ENCODE data around the gene TMEM150C. TPM values are rescaled to one million over a fixed set of nuclear protein-coding genes. Genes with fewer than 3 reads are reported as not detected.
"Not testable (repeated sequence)": the region's sequence is repeated elsewhere in the genome, so short reads cannot be mapped to it uniquely, and the experiment has no call there.

The TMEM150C gene
- total RNA-seq, 2 experiments from 2014 or later = not detected

DNA sequence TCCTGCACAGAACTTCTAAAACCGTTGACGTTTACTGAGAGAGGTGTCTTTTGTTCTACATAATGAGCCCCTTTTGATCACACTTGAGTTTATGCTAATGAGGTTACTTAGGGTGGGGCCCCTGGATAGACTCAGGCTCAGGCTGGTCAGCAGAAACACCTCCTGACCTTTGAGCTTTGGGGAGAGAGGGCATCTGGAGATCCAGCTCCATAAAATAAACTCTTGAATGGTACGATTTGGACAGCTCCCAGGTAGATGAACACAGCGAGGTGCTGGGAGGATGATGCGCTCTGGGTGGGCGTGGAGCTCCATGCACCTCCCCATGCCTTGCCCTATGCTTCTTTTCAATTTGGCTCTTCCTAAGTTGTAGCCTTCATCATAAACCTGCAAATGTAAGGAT, 79.4 kb downstream of the TMEM150C start:
- no peak for DNase-seq
- Mint-ChIP-seq H3K27me3 (no peaks in the 10 kb centered on the region), H3K27ac (no peak overlapping the region), H3K36me3 (peaks cover 3% of the 10 kb centered on the region), H3K4me1 (no peaks in the 10 kb centered on the region), H3K9me3 (no peaks in the 10 kb centered on the region), H3K4me3 (no peak overlapping the region)

DNA sequence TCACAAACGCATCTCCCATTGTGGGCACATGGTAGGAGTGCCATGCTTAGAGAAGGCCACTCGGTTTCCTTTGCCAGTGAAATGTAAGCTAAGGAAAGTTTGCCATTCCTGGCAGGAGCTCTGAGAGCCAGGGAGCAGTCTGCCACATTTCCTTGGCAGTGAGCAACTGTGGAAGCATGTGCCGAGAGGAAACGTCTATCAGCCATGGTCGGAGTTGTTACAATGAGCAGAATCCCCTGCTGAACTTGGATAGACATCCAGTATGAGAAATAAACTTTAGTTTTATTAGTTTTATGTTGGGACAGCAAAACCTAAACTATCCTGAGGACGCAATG, 80.3 kb downstream of the TMEM150C start:
- Mint-ChIP-seq H3K4me3 (no peak overlapping the region), H3K27me3 (no peaks in the 10 kb centered on the region), H3K27ac (no peak overlapping the region), H3K9me3 (no peaks in the 10 kb centered on the region), H3K4me1 (no peaks in the 10 kb centered on the region), H3K36me3 (peaks cover 3% of the 10 kb centered on the region)
- no peak for DNase-seq

DNA sequence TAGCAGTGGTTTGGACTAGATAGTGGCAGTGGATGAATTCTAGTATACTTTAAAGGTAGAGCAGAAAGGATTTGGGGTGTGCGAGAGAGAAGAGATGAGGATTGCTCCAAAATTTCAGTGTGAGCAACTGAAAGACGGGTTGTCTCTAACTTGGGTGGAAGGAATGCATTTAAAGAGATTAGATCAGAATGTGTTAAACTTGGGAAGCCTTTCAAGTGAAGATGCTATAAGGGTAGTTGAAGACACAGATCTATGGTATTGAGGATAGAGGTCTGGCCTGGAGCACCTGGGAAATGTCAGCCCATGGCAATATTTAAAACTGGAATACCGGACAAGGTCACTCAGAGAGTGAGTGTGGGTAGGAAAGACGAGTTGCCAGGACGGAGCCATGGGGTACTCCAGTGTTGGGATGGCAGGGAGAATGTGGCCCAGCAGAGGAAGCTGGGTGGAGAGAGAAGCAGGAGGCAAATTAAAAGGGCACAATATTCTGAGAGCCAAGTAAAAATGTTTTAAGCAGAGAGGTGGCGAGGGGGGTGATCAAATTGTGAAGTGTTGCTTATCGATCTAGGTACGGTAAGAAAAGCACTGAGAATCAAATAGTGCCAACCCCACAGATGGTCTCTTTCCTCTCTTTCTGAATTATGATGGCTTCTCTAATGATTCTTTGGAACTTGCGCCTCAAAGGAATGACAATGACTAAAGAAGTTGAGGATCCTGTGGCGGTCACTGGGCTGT, 80.8 kb downstream of the TMEM150C start:
- H3K4me3 Mint-ChIP-seq = no peak overlapping the region
- no peaks in the 10 kb centered on the region for H3K27me3 Mint-ChIP-seq
- peaks cover 3% of the 10 kb centered on the region for H3K36me3 Mint-ChIP-seq
- no peaks in the 10 kb centered on the region for H3K4me1 Mint-ChIP-seq
- no peak overlapping the region for H3K27ac Mint-ChIP-seq
- H3K9me3 Mint-ChIP-seq = no peaks in the 10 kb centered on the region
- no peak for DNase-seq

DNA sequence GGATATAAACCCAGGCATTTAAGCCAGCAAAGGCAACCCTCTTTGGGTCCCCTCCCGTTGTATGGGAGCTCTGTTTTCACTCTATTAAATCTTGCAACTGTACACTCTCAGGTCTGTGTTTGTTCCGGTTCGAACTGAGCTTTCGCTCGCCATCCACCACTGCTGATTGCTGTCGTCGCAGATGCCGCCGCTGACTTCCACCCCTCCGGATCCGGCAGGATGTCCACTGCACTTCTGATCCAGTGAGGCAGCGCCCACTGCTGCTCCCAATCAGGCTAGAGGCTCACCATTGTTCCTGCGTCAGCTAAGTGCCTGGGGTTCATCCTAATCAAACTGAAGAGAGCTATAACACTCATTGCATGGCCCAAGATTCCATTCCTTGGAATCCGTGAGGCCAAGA, 82.2 kb downstream of the TMEM150C start:
- Mint-ChIP-seq H3K36me3 (peaks cover 3% of the 10 kb centered on the region), H3K9me3 (no peaks in the 10 kb centered on the region), H3K4me1 (no peaks in the 10 kb centered on the region), H3K4me3 (no peak overlapping the region), H3K27ac (no peak overlapping the region), H3K27me3 (no peaks in the 10 kb centered on the region)
- no peak for DNase-seq

DNA sequence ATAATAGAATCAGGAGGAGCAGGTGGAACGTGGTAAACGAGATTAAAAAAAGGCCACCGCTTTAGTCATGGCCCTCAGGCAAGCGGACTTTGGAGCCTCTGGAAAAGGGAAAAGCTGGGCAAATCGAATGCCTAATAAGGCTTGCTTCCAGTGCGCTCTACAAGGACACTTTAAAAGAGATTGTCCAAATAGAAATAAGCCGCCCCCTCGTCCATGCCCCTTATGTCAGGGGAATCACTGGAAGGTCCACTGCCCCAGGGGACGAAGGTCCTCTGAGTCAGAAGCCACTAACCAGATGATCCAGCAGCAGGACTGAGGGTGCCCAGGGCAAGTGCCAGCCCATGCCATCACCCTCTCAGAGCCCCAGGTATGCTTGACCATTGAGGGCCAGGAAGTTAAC, 84.3 kb downstream of the TMEM150C start:
- DNase-seq, H3K4me1 Mint-ChIP-seq, H3K27ac Mint-ChIP-seq, H3K36me3 Mint-ChIP-seq, H3K4me3 Mint-ChIP-seq, H3K9me3 Mint-ChIP-seq, H3K27me3 Mint-ChIP-seq: not testable (repeated sequence)

DNA sequence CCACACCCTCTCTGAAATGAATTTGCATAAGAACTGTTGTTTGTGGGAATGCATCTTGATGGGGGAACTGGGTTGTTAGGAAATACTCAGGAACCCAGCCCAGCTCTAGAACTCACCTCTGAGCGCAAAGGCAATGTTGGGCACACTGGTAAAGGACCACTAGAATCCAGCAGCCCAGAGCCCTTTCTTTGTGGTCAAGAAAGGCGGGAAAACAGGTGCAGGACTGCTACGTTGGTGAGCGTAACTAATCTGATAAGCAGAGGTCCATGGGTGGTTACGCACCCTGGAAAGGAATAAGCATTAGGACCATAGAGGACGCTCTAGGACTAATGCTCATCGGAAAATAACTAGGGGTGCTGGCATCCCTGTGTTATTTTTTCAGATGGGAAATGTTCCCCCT, 85.9 kb downstream of the TMEM150C start:
- not testable (repeated sequence) for H3K36me3 Mint-ChIP-seq, DNase-seq, H3K27me3 Mint-ChIP-seq

GRCh38 chr4:82473621-82474164, 88.1 kb downstream of the TMEM150C start:
- Mint-ChIP-seq H3K9me3 (no peaks in the 10 kb centered on the region), H3K36me3 (peaks cover 9% of the 10 kb centered on the region), H3K4me1 (no peaks in the 10 kb centered on the region), H3K27me3 (no peaks in the 10 kb centered on the region), H3K27ac (no peak overlapping the region), H3K4me3 (no peak overlapping the region)
- DNase-seq = no peak

More for the DNA sequence above, 85.9 kb downstream of the TMEM150C start:
- H3K4me3 Mint-ChIP-seq, H3K4me1 Mint-ChIP-seq, H3K9me3 Mint-ChIP-seq, H3K27ac Mint-ChIP-seq: not testable (repeated sequence)

DNA sequence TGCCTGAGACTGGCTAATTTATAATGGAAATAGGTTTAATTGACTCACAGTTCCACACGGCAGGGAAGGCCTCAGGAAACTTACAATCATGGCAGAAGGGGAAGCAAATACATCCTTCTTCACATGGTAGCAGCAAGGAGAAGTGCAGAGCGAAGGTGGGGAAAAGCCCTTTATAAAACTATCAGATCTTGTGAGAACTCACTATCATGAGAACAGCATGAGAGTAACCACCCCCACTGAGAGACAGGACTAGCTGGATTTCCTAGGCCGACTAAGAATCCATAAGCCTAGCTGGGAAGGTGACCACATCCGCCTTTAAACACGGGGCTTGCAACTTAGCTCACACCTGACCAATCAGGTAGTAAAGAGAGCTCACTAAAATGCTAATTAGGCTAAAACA, 88.7 kb downstream of the TMEM150C start:
- not testable (repeated sequence) for H3K4me1 Mint-ChIP-seq, H3K27ac Mint-ChIP-seq, H3K4me3 Mint-ChIP-seq, DNase-seq, H3K27me3 Mint-ChIP-seq, H3K9me3 Mint-ChIP-seq
- H3K36me3 Mint-ChIP-seq = peaks cover 12% of the 10 kb centered on the region

DNA sequence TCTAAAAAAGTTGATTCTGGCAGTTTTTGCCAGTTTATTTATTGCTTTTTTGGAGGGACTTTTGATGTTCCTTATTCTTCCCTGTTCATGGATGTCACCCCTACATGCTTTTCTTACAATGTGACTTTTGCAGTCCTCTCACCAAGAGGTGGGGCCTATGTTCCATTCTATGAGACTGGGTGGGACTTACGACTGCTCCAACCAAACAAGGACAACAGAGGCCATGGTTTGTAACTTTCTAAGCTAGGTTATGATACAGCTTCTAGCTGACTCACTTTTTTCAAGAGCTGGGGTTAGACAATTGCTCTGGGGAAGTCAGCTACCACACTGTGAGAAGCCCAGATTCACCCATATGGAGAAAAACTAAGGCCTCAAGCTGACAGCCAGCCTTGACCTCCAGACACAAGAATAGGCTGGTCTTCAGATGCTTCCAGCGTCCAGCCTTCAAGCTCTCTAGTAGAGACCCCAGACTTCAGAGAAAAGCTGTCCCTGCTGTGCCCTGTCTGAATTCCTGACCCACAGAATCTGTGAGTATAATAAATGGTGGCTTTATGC, 91.9 kb downstream of the TMEM150C start:
- Mint-ChIP-seq H3K4me3 (no peak overlapping the region), H3K9me3 (no peaks in the 10 kb centered on the region), H3K27me3 (no peaks in the 10 kb centered on the region), H3K4me1 (no peaks in the 10 kb centered on the region), H3K36me3 (peaks cover 26% of the 10 kb centered on the region), H3K27ac (no peak overlapping the region)
- no peak for DNase-seq

- no peak overlapping the region for H3K27ac Mint-ChIP-seq
These were observed 94.3 kb downstream of the TMEM150C start for GRCh38 chr4:82467471-82467870.

GRCh38 chr4:82463221-82463620, 98.6 kb downstream of the TMEM150C start:
- Mint-ChIP-seq H3K4me3 (no peak overlapping the region), H3K9me3 (no peaks in the 10 kb centered on the region), H3K4me1 (peaks cover 5% of the 10 kb centered on the region), H3K27me3 (no peaks in the 10 kb centered on the region), H3K27ac (no peak overlapping the region), H3K36me3 (peaks cover 28% of the 10 kb centered on the region)
- DNase-seq = no peak

More at GRCh38 chr4:82467471-82467870, 94.3 kb downstream of the TMEM150C start:
- Mint-ChIP-seq H3K36me3 (peaks cover 30% of the 10 kb centered on the region), H3K9me3 (no peaks in the 10 kb centered on the region), H3K27me3 (no peaks in the 10 kb centered on the region), H3K4me1 (no peaks in the 10 kb centered on the region), H3K4me3 (no peak overlapping the region)
- no peak for DNase-seq

DNA sequence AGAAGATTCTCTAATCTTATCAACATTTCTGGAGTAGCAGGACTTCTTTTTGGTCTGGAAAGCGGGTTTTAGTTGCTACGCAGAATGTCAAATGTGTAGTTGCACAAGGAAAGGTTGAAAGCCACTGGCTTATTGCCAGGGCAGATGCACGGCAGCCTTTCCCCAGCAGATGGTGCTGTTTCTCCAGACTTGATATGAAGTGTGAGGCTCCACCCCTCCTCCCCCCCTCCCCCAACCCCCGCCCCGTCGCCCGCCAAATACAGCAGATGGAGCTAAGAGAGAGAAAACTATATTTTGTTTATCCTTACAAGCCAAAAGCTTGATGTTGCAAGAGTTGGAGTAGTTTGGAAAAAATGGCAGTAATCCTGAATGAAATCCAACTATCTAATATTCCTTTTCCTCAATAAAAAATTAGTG, 99.4 kb downstream of the TMEM150C start:
- H3K9me3 Mint-ChIP-seq = no peaks in the 10 kb centered on the region
- H3K4me3 Mint-ChIP-seq = no peak overlapping the region
- no peaks in the 10 kb centered on the region for H3K27me3 Mint-ChIP-seq
- peak; percentile 73 for DNase-seq
- no peak overlapping the region for H3K27ac Mint-ChIP-seq
- peaks cover 29% of the 10 kb centered on the region for H3K36me3 Mint-ChIP-seq
- peaks cover 5% of the 10 kb centered on the region for H3K4me1 Mint-ChIP-seq

DNA sequence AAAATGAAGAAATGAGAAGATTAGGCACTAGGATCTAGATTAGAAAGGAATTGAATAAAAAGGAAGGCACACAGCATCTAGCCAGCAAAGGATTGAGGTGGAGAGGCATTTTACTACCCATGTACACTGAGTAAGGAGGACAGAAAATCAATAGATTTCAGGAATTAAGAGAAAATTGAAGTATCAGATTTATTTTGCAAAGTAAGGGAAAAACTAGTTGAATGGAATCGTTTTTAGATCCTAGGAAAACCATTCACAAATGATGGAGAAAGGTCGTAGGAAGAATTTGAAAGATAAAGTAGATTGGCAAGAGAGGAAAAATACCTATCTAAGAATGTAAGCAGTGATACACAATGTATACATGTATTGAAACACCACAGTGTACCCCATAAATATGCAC, 100.1 kb downstream of the TMEM150C start:
- no peak for DNase-seq
- peaks cover 26% of the 10 kb centered on the region for H3K36me3 Mint-ChIP-seq
- peaks cover 5% of the 10 kb centered on the region for H3K4me1 Mint-ChIP-seq
- H3K27me3 Mint-ChIP-seq = no peaks in the 10 kb centered on the region
- no peak overlapping the region for H3K4me3 Mint-ChIP-seq
- no peak overlapping the region for H3K27ac Mint-ChIP-seq
- no peaks in the 10 kb centered on the region for H3K9me3 Mint-ChIP-seq

DNA sequence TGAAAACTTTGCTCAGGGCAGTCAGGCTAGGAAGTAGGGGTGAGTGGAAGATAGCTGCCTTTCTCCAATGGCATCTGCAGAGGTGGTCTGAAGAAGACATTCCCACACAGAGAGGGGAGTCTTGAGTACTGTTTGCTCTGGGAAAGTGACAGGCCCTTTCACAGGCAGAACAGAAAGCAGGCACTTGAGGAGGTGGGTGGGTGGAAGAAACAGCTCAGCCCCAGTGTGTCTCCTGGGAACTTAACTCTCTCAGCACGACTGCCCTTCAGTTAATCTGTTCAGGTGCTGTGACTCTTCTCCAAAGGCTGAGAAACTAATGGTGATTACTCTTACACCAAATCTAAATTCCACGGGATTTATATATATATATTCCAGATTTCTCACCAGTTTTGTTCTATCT, 103.1 kb downstream of the TMEM150C start:
- peaks cover 22% of the 10 kb centered on the region for H3K36me3 Mint-ChIP-seq
- DNase-seq = no peak
- no peaks in the 10 kb centered on the region for H3K9me3 Mint-ChIP-seq
- no peaks in the 10 kb centered on the region for H3K27me3 Mint-ChIP-seq
- H3K27ac Mint-ChIP-seq = peak overlapping the region; percentile 39
- peaks cover 7% of the 10 kb centered on the region for H3K4me1 Mint-ChIP-seq
- H3K4me3 Mint-ChIP-seq = no peak overlapping the region

- Mint-ChIP-seq H3K27me3 (no peaks in the 10 kb centered on the region), H3K4me3 (no peak overlapping the region), H3K9me3 (no peaks in the 10 kb centered on the region), H3K4me1 (peaks cover 10% of the 10 kb centered on the region), H3K27ac (no peak overlapping the region), H3K36me3 (peaks cover 24% of the 10 kb centered on the region)
- no peak for DNase-seq
These were observed 104.5 kb downstream of the TMEM150C start for GRCh38 chr4:82457266-82457665.

DNA sequence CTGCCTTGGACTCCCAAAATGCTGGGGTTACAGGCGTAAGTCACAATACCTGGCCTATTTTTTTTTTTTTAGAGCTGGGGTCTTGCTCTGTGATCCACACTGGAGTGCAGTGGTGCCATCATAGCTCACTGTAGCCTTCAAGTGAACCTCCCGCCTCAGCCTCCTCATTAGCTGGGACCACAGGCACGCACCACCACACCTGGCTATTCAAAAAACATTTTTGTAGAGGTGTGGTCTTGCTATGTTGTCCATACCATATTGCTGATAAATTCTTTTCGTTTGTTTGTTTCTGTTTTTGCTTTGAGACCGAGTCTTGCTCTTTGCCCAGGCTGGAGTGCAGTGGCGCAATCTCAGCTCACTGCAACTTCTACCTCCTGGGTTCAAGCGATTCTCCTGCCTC, 109.8 kb downstream of the TMEM150C start:
- H3K36me3 Mint-ChIP-seq = peaks cover 41% of the 10 kb centered on the region
- H3K27ac Mint-ChIP-seq = peak overlapping the region; percentile 3
- peaks cover 24% of the 10 kb centered on the region for H3K4me1 Mint-ChIP-seq

More for the DNA sequence above, 109.8 kb downstream of the TMEM150C start:
- H3K27me3 Mint-ChIP-seq = no peaks in the 10 kb centered on the region
- no peak overlapping the region for H3K4me3 Mint-ChIP-seq
- no peak for DNase-seq
- H3K9me3 Mint-ChIP-seq = no peaks in the 10 kb centered on the region
